GM18519 (cell line): ENCODE data around the gene BRD2.
A peak's percentile ranks its signal among the peaks of the same experiment; 100 is the strongest.

Experiments used
- ATAC-seq: cut with Tn5 transposase; IDR thresholded peaks from one replicate; pipeline ENCODE4 v1.9.1; 2021; ENCODE audit warnings: mild to moderate bottlenecking, moderate library complexity; ENCODE audit not compliant: unreplicated experiment, low FRiP score

BRD2 gene

GRCh38 chr6:32983964-32984621, 15.7 kb downstream of the BRD2 start:
- ATAC-seq, result no peak

GRCh38 chr6:32984622-32985389, 16.4 kb downstream of the BRD2 start:
- ATAC-seq, result no peak

- ATAC-seq, result no peak
These were observed 21.0 kb downstream of the BRD2 start for GRCh38 chr6:32989368-32989767.

GRCh38 chr6:32991972-32992371, 23.6 kb downstream of the BRD2 start:
- ATAC-seq, result no peak

- no peak for ATAC-seq
These were observed 25.1 kb downstream of the BRD2 start for GRCh38 chr6:32993363-32993973.

- no peak for ATAC-seq
These were observed 27.1 kb downstream of the BRD2 start for GRCh38 chr6:32995448-32995847.

- ATAC-seq, result no peak
These were observed 31.7 kb downstream of the BRD2 start for GRCh38 chr6:33000055-33000454.

- no peak for ATAC-seq
These were observed 33.3 kb downstream of the BRD2 start for GRCh38 chr6:33001685-33002084.

- ATAC-seq, result no peak
These were observed 36.5 kb downstream of the BRD2 start for GRCh38 chr6:33004940-33005339.

GRCh38 chr6:33007831-33008400, 39.5 kb downstream of the BRD2 start:
- no peak for ATAC-seq

- peak; percentile 71 for ATAC-seq
These were observed 40.8 kb downstream of the BRD2 start, which contains the start of gene HLA-DOA for GRCh38 chr6:33008944-33009861. HLA-DOA (minus strand) TSS chr6:33009591.

- no peak for ATAC-seq
These were observed 42.0 kb downstream of the BRD2 start for GRCh38 chr6:33010356-33010755.

GRCh38 chr6:33013608-33014007, 45.2 kb downstream of the BRD2 start:
- ATAC-seq, result no peak

GRCh38 chr6:33014841-33015634, 46.6 kb downstream of the BRD2 start:
- no peak for ATAC-seq

GRCh38 chr6:33015798-33016197, 47.4 kb downstream of the BRD2 start:
- no peak for ATAC-seq

- no peak for ATAC-seq
These were observed 48.6 kb downstream of the BRD2 start for GRCh38 chr6:33017018-33017417.

GRCh38 chr6:33017694-33018353, 49.4 kb downstream of the BRD2 start:
- no peak for ATAC-seq

- no peak for ATAC-seq
These were observed 50.0 kb downstream of the BRD2 start for GRCh38 chr6:33018418-33018817.

- peak; percentile 59 for ATAC-seq
These were observed 50.5 kb downstream of the BRD2 start for GRCh38 chr6:33018904-33019303.
